Activated gamma-delta T cell treated with anti-CD3 and anti-CD28 coated beads, Interleukin-2, amount 50 U/mL, for 16 hours (primary cell): ENCODE data around the gene PLEK.
"Not testable (repeated sequence)": the region's sequence is repeated elsewhere in the genome, so short reads cannot be mapped to it uniquely, and the experiment has no call there.

ENCODE experiments used
- DNase-seq: peaks from one replicate; pipeline ENCODE4 v3.0.0-alpha.2; 2020; ENCODE audit warnings: low read depth

Gene PLEK

DNA sequence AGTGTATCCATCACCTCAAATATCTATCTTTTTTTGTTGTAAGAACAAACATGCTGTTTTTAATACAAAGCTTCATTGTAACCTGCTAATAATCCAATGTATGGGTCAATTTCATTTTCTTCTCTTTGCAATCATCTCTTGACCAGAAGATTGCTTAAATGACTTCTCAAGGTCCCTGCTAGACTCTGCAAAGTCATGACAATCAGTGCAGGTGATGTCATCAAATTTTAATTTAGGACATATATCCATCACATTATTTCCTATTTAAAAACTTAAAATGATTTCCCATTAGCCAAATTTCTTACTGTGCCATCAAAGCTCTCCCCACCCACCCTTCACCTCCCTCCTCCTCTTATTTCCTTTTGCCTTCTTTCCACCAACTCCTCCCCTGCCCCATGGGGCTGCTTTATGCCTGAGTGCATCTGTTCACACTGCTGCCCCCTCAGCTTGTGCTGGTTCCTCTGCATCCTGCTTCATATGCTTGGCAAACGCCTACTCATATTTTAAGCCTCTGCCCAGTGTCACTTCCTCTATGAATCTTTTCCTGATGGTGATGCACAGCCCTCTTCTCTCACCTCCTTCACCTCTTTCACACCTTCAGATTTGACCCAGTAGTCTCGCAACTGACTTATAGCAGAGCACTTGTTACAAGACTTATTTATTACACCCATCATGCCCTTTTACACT, 20.3 kb downstream of the PLEK start:
- DNase-seq, result peak; percentile 38

DNA sequence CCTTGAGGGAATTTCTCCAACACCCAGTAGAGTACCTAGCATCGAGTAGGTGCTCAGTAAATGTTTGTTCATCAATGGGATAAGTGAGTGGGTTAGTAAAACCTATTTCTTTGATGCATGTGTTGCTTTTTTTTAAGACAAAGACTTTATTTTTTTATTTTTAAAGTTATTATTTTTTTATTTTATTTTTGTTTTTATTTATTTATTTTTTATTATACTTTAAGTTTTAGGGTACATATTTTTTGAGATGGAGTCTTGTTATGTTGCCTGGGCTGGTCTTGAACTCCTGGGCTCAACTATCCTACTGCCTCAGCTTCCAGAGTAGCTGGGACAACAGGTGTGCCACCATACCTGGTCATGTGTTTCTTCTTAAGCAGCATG, 20.8 kb downstream of the PLEK start:
- no peak for DNase-seq

DNA sequence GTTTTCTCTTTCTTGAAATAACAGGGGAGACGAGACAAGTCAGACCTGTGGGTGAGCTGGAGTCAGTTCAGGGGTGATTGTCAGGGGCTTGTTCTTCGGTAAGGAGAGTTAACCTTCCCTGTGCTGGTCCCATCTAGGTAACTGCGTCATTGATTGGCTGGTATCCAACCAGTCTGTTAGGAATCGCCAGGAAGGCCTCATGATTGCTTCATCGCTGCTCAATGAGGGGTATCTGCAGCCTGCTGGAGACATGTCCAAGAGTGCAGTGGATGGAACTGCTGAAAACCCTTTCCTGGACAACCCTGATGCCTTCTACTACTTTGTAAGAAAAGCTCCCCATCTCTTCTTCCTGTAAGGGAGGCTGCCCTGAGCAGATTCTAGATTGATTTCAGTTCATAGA, 21.3 kb downstream of the PLEK start:
- no peak for DNase-seq

DNA sequence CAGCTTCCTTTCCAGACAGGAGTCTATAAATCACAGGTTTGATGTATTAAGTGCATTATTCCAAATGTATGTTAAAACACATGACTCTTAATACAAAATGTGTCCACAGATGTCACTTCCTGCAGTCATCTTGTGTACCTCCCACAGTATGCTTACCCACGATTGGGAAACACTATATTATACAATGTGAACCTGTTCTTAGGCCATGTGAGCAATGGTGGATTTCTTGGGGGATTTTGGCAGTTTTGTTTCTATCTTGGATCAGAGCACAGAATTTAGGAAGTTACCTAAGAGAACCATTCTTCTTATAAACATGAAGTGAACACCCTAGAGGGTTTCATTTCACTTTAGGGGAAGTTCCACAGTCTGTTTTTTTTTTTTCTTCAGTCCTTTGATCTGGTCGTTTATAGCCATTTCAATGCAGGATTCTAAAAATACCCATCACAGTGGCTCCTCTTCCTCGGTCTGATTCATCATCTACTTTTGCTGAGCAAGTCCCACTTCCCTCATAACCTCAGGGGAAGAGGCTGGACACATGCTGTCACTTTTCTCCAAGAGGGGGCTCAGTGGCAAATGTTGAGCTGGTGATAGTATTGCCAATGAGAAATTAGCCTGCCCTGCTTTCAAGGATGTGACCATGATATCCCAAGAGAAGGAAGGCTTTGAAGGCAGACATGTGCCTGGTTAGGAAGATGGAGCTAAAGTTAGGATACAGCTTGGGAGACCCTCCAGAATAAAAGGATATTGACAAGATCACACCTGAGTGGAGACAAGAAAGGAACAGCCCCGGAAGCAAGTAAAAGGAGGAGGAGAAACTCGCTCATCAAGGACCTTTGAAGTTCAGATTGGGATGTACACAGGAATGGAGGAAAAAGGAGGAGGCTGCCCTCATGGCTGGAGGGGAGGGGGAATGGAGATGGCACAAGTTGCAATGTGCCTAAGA, 22.6 kb downstream of the PLEK start:
- no peak for DNase-seq

DNA sequence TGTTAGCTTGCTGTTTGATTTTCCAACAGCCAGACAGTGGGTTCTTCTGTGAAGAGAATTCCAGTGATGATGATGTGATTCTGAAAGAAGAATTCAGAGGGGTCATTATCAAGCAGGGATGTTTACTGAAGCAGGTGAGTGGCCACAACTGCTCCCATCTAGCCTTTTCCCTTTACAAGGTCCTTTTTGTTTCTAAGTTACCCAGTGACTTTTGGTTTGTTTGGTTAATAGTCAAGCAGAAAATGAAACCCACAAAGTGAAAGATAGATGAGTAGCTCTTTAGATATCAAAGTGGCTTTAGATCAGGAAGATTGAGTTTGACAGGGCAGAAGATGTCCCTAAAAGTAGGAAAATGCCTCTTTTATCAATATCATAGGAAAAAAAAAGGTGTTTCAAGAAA, 23.3 kb downstream of the PLEK start:
- no peak for DNase-seq

DNA sequence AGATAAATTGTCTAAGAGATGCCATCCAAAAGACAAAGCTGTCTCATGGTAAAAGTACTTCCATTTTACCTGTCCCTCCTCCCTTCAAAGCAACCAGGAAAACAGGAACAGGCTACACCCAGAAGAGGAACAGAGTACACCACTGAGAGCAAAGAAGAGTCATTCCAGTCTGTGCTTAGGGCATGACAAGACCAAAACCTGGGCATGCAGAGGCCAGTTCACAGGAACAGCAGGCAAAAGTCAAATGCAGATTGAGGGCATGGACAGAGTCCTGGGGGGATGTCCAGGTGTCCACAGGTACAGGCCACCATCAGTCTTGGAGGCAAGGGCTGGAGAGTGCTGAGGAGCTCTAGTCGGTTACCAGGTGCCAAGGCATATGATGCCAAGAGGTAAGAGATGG, 23.7 kb downstream of the PLEK start:
- DNase-seq, result no peak

DNA sequence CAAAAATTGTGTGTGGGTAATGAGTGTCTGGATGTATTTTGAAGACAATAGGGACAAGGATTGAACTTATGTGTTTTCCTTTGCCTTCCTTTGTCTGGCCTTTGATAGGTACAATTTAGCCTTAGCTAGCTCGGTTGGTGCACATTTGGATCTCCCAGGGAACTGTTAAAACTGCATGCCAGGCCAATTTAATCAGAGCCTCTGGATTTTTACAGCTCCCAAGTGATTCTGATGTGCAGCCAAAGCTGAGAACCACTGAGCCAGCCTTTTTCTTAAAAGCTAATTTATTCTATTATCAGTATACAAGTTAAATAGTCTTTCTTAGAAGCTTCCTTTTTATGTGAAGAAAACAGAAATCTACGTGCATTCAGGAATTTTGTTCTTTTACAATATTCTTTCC, 25.0 kb downstream of the PLEK start:
- DNase-seq, result no peak

DNA sequence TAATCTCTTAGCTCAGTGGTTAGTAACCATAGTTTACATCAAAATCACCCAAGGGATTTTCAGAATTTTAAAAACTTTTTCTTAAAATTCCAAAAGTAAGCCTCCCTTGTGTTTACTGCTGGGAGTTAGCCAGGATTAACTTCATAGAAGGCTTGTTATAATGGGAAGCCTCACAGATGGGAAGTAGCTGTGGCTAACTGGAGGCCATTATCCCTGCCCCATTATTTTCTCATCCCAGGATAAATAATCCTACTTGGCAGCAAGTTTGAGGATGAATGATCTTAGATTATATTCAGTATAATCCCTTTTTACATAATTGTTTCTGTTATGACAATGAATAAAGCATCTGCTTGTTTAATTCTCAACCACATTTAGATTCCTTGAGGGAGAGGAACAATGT, 25.5 kb downstream of the PLEK start:
- no peak for DNase-seq

DNA sequence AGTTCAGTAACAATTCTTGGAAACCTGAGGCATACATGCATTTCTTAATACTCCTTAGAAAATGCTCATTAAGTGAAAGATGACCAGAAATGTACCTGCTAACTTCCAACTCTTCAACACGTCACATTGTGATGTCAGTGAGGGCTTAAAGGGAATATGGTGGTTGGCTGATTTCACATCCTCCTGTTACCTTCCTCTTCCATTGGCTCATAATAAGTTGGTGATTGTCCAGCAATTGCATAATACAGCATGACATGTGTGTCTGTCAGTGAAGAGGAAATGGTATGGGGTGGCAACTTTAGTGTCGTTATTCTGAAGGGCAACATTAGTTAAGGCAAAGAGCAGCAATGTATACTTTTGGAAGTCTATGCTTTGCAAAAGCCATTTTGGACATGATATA, 26.0 kb downstream of the PLEK start:
- DNase-seq, result no peak

DNA sequence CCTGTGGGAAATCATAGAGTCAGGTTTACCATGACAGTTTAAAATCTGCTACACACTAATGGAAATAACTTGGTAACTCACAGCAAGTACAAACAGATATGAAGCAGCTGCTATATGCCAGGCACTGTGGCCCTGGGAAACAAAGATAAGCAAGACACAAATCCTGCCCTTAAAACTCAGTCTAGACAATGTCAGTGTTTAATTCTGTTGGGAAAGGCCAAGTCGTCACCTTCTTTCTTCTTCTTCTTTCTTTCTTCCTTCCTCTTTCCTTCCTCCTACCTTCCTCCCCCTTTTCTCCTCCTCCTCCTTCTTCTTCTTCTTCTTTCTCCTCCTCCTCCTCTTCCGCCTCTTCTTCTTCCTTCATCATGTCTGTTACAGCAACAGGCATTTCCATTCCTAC, 26.8 kb downstream of the PLEK start:
- no peak for DNase-seq

DNA sequence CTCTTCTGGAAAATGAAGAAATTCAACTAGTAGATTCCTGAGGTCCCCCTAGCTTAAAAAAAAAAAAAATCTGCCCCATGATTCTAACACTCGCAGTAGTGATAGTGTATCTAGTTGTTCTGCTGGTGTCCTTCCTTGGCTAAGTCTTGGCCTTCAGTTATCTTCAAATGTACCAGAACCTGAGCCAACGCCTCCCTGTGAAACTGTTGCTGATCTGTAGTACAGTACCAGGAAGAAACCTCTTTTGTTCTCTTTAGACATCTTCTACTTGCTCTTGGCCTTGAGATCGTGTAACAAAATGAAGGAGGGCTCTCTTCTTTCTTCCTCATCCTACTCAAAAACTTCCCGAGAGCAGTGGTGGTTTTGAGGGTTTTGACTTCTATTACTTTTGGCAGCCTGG, 31.0 kb downstream of the PLEK start:
- no peak for DNase-seq

DNA sequence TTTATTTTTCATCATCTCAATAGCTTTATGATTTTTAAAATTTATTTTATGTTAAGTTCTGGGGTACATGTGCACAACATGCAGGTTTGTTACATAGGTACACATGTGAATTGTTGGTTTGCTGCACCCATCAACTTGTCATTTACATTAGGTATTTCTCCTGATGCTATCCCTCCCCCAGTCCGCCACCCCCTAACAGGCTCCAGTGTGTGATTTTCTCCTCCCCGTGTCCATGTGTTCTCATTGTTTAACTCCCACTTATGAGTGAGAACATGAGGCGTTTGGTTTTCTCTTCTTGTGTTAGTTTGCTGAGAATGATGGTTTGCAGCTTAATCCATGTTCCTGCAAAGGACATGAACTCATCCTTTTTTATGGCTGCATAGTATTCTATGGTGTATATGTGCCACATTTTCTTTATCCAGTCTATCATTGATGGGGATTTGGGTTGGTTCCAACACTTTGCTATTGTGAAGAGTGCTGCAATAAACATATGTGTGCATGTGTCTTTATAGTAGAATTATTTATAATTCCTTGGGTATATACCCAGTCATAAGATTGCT, 32.7 kb downstream of the PLEK start:
- DNase-seq, result not testable (repeated sequence)

DNA sequence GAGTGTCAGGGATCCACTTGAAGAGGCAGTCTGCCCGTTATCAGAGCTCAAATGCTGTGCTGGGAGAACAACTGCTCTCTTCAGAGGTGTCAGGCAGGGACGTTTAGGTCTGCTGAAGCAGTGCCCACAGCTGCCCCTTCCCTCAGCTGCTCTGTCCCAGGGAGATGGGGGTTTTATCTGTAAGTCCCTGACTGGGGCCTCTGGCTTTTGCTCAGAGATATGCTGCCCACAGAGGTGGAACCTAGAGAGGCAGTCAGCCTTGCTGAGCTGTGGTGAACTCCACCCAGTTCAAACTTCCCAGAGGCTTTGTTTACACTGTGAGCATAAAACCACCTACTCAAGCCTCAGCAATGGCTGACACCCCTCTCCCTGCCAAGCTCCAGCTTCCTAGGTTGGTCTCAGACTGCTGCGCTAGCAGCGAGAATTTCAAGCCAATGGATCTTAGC, 38.1 kb downstream of the PLEK start:
- no peak for DNase-seq

DNA sequence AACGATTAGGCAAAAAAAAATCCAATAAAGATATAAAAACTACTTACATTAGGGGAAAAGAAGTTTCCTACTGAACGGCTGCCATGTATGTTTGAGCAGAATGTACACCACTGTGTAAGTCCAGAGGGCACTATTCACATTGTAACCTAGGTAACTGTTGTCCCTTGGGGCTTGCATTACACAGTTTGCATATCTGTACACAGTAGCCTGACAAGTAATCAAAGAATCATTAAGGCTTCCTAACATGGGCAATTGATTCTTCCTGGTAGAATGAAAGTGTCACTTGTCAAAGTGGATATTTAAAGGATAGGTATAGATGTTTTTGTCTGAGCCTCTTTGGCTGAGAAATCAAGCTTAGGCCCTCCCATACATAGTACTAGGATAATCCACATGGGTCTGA, 39.1 kb downstream of the PLEK start:
- DNase-seq, result no peak

DNA sequence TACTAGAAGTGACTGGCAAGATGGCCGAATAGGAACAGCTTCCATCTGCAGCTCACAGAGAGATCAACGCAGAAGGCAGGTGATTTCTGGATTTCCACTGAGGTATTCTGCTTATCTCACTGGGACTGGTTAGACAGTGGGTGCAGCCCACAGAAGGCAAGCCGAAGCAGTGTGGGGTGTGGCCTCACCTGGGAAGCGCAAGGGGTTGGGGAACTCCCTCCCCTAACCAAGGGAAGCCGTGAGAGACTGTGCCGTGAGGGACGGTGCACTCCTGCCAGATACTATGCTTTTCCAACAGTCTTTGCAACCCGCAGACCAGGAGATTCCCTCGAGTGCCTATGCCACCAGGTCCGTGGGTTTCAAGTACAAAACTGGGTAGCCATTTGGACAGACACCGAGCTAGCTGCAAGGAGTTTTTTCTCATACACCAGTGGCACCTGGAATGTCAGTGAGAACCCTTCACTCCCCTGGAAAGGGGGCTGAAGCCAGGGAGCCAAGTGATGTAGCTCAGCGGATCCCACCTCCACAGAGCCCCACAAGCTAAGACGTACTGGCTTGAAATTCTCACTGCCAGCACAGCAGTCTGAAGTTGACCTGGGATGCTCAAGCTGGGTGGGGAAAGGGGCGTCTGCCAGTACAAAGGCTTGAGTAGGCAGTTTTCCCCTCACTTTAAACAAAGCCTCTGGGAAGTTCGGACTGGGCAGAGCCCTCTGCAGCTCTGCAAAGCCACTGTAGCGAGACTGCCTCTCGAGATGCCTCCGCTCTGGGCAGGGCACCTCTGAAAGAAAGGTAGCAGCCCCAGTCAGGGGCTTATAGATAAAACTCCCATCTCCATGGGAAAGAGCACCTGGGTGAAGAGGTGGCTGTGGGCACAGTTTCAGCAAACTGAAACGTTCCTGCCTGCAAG, 40.1 kb downstream of the PLEK start:
- DNase-seq, result no peak

DNA sequence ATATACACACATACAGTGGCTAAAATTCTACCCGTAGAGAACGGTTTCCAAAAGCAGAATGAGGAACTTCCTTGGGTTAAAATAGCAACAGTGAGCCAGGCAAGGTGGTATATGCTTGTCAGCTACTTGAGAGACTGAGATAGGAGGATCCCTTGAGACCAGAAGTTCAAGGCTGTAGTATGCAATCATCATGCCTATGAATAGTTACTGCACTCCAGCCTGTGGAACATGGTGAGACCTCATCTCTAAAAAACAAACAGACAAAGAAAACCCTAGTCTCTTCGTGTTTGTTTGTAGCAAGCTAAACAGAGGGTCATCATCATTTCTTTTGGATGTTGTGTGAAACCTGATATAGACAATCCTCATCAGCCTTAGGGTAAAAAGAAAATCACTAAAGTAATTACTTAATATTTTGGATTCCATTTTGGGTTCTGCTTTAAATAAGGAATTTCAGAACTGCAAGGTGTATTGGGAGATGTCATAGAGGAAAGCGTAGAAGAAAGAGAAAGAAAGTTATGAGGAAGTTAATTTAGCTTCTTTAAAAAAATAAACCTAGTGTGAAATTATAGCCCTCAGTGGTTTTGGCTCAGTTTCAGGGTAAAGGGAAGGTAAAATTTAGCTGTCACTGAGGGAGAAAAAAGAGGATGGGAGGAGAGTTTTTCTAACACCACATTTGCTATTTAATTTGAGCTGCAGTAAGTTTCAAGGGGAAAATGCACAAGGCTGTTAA, 46.5 kb downstream of the PLEK start:
- no peak for DNase-seq

DNA sequence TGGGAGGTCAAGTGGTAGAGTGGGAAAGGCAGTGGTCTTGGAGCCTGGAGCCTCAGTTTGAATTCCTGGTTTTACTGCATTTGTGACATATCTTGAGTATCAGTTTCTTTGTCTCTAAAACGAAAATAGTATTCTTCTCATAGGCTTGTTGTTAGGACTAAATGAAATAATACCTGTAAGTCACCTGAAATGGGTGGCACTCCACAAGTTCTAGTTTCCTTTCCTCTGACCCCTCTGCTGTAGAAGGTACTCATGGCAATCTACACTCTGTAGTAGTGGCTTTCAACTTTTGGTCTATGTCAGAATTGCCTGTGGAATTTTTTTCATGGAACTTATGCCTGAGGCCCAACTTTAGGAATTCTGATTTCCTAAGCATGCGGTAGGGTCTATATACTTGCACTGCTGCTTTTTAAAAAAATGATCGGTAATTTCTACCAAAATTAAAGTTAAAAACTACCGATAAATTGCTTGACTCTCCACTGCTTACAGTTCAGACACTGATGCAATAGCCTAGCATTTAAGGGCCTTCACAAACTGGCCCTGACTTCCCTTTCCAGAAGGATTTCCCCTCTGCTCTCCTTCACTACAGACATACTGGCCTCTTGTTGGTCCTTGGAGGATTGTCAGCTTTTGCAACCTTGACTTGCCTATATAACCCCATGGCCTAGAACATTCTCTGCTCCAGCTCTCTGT, 47.2 kb downstream of the PLEK start:
- no peak for DNase-seq

DNA sequence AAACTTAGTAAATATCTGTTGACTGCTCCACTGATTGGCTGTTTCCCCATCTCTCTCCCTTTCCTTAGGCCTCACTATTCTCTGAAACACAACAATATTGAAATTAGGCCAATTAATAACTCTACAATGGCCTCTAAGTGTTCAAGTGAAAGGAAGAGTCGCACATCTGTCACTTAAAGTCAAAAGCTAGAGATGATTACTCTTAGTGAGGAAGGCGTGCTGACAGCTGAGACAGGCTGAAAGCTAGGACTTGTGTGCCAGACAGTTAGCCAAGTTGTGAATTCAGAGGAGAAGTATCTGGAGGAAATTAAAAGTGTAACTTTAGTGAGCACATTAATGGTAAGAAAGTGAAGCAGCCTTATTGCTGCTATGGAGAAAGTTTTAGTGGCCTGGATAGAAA, 48.4 kb downstream of the PLEK start:
- no peak for DNase-seq

DNA sequence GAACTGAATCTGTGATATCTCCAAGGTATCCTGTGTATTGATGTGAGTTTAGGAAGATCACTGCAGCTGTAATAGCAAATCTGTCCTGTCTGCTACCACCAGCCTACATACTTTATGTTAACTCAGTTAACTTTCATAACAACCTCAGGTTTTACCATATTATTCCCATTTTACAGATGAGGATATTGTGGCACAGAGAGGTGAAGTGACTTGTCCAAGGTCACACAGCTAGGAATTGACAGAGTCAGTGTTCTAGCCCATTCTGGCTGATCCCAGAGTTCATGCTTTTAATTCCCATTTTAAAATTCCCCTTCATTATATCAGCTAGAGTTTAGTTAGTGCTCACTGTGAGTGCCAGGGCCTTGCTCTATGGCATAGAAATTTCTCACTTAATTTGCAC, 49.4 kb downstream of the PLEK start:
- no peak for DNase-seq

DNA sequence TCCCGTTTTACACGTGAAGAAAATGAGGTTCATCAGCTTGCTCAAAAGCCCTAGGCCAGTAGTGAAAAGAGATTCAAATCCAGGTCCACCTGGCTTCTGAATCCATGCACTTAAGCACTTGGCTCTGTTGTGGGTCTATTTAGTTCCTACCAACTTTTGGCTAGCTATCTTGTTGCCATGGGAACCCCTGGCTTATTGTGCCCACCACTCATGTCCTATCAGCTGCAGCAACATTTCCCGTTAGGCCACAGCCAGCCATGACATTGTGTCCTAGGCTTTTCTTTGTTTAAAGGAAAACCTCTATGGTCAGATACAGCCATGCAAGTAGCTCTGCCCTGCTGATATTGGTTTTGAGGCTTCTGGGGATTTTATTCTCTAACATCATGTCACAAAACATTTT, 49.8 kb downstream of the PLEK start:
- DNase-seq, result no peak

DNA sequence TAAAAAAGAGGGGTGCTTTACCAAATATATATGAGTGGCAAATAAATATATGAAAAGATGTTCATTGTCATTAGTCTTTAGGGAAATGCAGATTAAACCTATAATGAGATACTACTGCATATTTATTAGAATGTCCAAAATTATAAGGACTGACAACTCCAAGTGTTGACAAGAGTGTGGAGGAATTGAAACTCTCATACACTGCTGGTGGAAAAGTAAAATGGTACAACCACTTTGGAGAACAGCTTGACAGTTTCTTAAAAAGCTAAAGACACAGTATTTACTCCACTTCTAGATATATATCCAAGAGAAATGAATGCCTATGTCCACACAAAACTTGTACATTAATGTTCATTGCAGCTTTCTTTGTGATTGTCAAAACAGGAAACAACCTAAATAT, 50.4 kb downstream of the PLEK start:
- DNase-seq, result no peak
